VCaP (cell line): ENCODE measurements around the gene FIBCD1.

Experiments
- H3K27ac ChIP-seq: fragments of 450-650 bp; 2 replicates; pipeline ENCODE4 v1.5.1; 2017
- TF ChIP-seq, protein P1 (sequence below): fragments of 450-650 bp; conservative IDR thresholded peaks from 2 replicates; pipeline ENCODE4 v1.5.1; 2017; ENCODE audit warnings: mild to moderate bottlenecking, moderate library complexity

FIBCD1 gene

DNA sequence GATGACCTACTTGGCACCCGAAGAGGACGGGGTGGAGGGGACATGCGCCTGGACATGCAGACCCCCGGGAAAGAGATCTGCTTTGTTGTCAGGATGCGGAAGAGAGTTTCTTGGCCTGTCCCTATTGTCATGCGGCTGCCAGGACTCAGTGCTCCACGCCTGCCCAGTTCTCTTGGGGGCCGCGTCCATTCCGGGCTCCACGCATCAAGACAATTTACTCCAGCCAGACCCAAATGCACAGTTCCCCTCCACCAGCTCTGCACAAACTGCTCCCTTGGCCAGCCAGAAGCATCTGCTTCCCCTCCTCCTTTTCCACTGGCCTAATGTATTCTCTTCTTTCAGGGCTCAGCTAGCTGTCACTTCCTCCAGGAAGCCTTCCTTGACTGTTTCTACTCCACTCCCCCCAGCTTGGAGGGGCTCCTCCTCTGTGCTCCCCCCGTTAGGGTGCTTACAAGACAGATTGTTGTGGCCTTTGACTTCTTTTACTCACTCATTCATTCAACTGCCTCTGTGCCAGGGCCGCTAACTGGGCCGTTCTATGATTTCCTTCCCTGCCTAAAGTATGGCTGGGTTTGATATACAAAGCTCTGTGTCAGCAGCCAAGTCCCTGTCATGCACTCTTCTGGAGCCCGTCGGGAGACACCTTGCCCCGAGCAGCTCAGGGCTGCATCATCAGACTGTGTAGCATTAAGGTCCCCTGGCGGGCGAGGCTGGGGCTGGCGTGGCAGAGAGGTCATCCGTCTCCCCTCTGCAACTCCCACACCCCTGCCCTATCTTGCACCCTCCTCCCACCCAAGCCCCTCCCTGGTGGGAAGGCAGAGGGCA is 6.6 kb downstream of the FIBCD1 start:
- peak overlapping the region; percentile 28 for H3K27ac ChIP-seq
- TF ChIP-seq, protein P1, sequence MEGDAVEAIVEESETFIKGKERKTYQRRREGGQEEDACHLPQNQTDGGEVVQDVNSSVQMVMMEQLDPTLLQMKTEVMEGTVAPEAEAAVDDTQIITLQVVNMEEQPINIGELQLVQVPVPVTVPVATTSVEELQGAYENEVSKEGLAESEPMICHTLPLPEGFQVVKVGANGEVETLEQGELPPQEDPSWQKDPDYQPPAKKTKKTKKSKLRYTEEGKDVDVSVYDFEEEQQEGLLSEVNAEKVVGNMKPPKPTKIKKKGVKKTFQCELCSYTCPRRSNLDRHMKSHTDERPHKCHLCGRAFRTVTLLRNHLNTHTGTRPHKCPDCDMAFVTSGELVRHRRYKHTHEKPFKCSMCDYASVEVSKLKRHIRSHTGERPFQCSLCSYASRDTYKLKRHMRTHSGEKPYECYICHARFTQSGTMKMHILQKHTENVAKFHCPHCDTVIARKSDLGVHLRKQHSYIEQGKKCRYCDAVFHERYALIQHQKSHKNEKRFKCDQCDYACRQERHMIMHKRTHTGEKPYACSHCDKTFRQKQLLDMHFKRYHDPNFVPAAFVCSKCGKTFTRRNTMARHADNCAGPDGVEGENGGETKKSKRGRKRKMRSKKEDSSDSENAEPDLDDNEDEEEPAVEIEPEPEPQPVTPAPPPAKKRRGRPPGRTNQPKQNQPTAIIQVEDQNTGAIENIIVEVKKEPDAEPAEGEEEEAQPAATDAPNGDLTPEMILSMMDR = no peak

DNA sequence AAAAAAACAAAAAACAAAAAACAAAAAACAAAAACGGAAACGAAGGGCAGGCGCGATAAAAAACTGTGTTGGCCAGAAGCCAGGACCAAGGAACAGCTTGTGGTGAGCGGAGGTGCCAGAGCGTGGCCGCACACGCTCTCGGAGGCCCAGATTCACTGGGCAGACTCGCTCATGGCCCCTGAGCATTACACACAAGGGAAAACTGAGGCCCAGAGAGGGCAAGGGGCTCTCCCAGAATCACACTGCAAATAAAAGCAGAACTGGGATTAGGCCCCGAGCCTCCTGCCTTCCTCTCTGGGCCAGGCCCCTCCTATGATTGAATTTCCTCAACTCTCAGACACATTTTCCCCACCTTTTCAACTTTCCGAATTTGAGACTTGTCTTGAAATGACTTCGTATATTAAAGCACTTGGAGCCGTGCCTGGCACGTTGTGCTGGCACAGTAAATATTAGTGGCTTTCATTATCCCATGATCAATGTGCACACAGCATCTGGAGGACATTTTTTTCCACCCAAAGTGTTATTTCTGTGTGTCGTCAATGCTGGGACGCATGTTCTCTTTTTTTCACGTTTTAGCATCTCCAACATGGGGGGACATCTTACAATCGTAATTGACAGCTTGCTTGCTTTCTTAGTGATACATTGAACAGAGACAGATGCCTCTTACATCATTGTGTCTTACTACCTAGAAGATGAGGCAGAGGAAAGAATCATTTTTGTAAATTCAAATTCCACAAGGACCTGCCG is 7.4 kb downstream of the FIBCD1 start:
- H3K27ac ChIP-seq = peak overlapping the region; percentile 28
- TF ChIP-seq, protein P1 = no peak

DNA sequence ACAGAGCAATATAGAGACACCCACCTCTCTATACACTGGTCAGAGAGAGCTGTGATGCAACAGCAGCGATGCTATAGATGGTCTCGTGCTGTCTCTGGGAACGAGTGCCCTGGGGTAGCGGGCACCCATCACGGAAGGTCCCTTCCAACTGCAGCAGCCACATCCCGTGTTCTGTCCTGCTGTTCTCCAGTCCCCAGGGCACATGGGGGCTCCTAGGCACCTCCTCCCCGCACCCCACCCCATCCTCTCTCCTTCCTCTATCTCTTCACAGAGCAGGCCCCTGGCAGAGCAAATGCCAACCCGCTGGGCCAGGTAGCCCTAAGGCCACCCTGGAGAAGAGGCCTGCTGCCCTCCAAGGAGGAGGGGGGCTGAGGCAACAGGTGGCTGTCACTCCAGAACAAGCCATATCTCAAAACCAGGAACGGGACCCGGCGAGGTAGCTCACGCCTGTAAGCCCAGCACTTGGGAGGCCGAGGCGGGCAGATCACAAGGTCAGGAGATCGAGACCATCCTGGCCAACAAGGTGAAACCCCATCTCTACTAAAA is 8.2 kb downstream of the FIBCD1 start:
- TF ChIP-seq, protein P1 = no peak
- peak overlapping the region; percentile 28; the same call in 1 of the 2 replicates for H3K27ac ChIP-seq

DNA sequence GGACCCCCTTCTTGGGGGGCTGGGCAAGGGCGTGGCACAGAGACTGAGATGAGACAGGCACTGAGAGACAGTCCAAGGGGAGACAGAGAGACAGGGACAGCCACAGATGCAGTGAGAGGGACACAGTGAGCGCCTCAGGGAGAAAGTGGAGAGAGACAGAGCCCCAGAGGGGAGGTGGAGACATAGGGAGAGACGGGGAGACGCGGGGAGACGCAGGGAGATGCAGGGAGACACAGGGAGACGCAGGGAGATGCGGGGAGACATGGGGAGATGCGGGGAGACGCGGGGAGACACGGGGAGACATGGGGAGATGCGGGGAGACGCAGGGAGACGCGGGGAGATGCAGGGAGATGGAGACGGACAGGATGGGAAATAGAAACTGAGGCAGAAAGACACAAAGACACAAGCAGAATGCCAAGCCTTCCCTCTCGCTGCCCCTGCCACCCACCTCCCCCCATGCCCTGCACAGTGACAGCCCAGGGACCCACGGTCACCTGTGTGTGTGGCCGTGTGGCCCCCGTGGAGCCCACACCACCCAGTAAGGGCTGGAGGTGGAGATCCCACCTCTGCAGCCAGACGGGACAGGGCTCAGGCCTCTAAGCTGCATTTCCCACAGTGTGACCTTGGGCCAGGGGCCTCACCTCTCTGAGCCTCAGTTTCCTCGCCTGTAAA is 8.8 kb downstream of the FIBCD1 start:
- TF ChIP-seq, protein P1 = no peak
- H3K27ac ChIP-seq = no peak overlapping the region

DNA sequence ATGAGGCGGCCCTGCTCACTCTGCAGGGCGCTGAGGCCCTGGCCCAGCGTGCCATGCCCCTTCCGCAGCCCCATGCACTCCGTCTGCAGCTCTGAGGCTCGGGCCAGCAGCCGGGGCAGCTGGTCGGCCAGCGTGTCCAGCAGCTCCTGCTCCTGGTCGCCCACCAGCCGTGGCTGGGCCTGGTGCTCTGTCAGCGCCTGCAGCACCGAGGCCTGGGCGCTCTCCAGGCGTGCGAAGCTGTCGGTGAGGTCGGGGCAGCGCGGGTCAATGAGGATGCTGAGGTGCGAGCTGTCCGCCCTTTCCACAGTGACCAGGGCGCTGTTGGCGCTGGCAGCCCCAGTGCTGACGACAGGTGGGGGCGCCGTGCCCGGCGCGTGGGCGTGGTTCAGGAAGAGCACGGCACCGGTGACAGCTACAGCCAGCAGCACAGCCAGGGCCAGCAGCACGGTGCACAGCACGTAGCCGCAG is 9.4 kb downstream of the FIBCD1 start:
- no peak overlapping the region for H3K27ac ChIP-seq
- TF ChIP-seq, protein P1 = no peak

DNA sequence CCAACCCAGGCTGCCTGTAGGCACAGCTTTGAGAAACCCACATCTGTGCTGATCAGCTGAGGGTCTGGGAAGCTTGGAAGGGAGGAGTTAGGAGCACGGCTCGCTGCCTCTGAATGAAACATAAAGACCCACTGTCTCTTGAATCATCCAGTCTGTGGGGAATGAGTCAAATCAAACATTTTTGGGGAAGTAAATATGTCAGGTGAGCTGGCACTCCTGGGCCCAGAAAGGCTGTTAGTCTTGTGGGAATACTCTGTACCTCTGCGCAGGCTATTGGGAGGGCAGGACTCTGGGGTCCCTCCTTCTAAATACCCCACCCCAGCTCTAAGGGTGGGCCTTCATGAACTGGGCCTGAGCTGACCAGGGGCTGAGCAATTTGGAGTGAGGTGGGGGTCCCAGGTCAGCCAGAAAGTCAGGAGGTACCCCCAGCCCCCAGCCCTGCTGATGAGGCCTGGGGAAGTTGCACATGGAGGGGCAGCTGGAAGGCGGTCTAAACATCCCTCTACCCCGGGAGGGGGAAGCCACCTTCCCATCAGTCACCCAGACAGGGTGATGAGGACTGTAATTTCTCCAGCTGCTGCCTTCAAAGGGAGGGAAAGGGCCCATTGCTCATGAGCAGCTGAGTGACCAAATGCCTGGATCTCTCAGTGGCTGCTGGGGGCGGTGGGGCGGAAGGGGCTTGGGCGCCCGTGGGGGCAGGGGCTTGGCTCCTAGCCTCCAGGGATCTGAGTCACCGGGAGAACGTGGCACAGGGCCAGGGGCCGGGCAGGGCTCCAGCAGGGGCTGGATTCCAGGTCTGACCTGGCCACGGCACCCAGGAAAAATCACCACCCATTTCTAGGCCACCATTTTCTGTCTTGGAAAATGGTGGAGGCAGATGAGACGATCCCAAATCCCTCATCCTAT is 10.8 kb downstream of the FIBCD1 start:
- H3K27ac ChIP-seq = peak overlapping the region; percentile 36; the same call in 1 of the 2 replicates
- TF ChIP-seq, protein P1 = no peak
